GM19351 (cell line): ENCODE results near the gene LRRN4CL.

Source experiments
- ATAC-seq: cut with Tn5 transposase; IDR thresholded peaks from one replicate; pipeline ENCODE4 v1.9.1; 2021; ENCODE audit warnings: mild to moderate bottlenecking, moderate library complexity; ENCODE audit not compliant: unreplicated experiment

LRRN4CL gene

DNA sequence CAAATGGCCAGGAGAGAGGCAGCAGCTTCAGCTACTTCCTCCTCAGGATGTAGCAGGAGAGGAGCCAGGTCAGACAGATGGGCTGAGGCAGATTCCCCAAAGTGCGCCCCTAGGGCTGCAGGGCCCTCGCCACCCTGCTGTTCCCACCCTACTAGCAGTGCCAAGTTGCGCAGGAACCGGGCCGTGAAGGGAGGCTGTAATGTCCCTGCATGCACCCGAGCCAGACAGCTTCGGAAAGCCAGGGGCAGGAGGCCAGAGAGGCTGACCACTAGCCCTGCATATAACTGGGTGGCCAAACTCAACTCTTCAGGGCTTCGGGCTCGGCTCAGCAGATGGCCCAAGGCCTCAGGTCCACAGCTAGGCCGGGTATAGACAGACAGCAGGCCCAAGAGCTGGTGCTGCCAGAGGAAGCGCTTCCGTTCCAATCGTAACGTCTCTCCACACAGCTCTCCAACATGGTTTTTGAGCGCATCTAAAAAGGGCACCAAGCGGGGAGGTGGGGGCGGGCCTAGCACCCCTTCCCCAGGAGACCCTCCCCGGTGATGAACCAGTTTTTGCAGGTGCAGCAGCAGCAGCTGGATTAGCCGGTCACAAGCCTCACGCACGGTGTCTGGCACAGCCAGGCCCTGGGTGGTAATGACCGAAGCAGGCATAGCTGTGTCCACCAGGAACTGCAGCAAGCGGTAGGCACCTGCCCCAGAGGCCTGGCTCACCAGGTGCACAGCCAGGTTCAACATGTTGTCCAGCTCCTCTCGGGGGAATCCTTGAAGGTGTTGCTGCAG, 41.0 kb downstream of the LRRN4CL start:
- no peak for ATAC-seq

GRCh38 chr11:62647609-62648005, 41.7 kb downstream of the LRRN4CL start:
- no peak for ATAC-seq

DNA sequence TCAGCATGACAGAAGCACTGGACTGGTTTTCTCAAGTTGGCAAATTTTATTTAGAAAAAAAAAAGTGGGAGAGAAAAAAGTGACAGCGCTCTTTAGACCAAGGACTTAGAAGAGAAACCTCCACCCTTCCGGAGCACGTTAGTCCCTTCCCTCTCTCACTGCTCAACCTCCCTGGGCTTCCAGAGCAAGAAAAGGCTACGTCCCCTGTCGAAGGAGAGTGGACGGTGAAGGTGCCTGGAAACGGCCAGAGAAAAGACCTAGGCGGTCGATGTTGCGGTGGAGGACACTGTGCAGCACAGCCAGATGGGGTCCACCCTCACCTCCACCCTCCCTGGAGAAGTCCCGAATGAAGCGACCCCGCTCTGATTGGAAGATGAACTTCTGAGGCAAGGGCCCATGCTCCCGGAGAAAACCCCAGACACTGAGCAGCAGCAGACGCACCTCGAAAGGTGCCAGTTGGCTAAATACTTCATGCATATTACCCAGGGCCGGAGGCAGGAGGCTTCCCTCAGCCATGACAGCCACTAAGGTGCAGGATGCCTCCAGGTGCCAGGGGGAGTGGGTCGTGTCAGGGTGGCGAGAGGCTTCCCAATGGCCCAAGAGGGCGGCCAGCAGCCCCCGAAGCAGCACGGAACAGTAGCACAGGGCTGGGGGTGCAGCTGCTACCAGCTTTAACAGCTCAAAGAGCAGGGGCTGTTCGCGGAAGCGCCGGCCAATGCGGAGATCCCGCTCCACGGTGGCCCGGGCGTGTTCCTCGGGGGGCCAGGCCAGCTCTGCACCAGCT, 42.3 kb downstream of the LRRN4CL start:
- peak; percentile 7 for ATAC-seq

GRCh38 chr11:62645946-62646824, 43.1 kb downstream of the LRRN4CL start, which contains the start of gene GANAB:
Gene GANAB, minus strand, starts transcription at chr11:62646613. Its CDS starts 14 bp downstream, at chr11:62646599.
- peak; percentile 96 for ATAC-seq

DNA sequence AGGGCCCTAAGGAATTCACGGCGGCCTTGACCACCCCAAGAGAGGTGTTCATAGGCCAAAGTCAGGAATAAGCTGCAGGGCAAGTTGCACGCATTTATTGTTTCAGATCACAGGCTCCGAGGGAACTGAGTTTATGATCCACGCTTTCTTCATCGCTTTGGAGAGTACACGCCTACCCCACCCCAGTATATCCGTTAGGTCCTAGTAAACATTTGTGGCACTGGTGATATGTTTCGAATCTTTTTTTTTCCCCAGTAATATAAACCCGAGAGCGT, 43.7 kb downstream of the LRRN4CL start:
- ATAC-seq, result no peak

DNA sequence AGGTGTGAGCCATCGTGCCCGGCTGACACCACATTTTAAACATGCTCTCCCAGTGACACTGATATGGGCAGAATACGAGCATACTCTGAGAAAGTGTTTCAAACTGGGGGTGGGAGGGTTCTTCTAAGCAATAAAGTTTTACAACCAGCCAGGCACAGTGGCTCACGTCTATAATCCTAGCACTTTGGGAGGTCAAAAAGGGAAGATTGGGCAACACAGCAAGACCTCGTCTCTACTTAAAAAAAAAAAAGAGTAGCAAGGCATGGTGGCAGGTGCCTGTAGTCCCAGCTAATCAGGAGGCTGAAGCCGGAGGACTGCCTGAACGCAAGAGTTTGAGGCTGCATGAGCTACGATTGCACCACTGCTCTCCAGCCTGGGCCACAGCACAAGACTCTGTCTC, 45.1 kb downstream of the LRRN4CL start:
- ATAC-seq, result no peak
